Measurements from ENCODE around the gene NCKAP1.

DNA sequence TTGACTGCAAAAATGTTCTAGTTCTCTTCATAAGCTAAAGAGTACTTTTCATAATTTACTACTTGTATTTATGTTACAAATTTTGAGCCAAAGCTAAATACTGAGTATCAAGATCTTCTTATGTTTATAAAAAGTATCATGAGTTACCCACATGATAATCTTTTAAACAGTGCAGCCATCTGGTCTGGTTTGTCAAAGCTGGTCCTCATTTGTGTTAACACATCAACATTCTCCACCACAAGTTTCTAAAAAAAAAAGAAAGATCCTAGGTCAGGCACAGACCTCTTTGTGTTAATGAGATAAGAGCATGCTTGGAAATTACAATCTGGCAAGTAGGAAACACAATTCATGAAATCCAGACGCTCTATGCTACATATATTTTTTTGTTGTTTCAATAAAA lies 96.3 kb downstream of the NCKAP1 start:
- TF ChIP-seq, protein P1, sequence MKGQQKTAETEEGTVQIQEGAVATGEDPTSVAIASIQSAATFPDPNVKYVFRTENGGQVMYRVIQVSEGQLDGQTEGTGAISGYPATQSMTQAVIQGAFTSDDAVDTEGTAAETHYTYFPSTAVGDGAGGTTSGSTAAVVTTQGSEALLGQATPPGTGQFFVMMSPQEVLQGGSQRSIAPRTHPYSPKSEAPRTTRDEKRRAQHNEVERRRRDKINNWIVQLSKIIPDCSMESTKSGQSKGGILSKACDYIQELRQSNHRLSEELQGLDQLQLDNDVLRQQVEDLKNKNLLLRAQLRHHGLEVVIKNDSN (IDR thresholded peaks at IDR 0.05; ENCODE audit: borderline replicate concordance, low read depth) = no peak
- TF ChIP-seq, protein P2, sequence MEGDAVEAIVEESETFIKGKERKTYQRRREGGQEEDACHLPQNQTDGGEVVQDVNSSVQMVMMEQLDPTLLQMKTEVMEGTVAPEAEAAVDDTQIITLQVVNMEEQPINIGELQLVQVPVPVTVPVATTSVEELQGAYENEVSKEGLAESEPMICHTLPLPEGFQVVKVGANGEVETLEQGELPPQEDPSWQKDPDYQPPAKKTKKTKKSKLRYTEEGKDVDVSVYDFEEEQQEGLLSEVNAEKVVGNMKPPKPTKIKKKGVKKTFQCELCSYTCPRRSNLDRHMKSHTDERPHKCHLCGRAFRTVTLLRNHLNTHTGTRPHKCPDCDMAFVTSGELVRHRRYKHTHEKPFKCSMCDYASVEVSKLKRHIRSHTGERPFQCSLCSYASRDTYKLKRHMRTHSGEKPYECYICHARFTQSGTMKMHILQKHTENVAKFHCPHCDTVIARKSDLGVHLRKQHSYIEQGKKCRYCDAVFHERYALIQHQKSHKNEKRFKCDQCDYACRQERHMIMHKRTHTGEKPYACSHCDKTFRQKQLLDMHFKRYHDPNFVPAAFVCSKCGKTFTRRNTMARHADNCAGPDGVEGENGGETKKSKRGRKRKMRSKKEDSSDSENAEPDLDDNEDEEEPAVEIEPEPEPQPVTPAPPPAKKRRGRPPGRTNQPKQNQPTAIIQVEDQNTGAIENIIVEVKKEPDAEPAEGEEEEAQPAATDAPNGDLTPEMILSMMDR (IDR thresholded peaks at IDR 0.05) = no peak
- TF ChIP-seq MXI1 (IDR thresholded peaks at IDR 0.05; ENCODE audit: low read depth, low read length) (peak; percentile 40; the same call in 1 of the 2 replicates), EZH2phosphoT487 (IDR thresholded peaks at IDR 0.05; ENCODE audit: borderline replicate concordance, low read depth) (no peak), TAF1 (IDR thresholded peaks at IDR 0.05; ENCODE audit: borderline replicate concordance, low read depth, low read length) (no peak), JUND (IDR thresholded peaks at IDR 0.05) (no peak)
- TF ChIP-seq, protein P3, sequence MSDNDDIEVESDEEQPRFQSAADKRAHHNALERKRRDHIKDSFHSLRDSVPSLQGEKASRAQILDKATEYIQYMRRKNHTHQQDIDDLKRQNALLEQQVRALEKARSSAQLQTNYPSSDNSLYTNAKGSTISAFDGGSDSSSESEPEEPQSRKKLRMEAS (IDR thresholded peaks at IDR 0.05; ENCODE audit: low read depth) = no peak

All from SK-N-SH (cell line).